Tibial artery (tissue), 4 donors: Measurements from ENCODE around the gene C10orf53.

Experiments
- DNase-seq, 2 donors: peaks; one replicate each; pipeline ENCODE4 v3.0.0-alpha.2; 2019
- H3K27ac ChIP-seq, 2 donors: fragments of 200-600 bp; sonication (generic) in 1 of 2; 1 replicate in 1 of 2; 2 replicates in 1 of 2; pipeline ENCODE4 v1.5.1; 2018 to 2019; ENCODE audit warnings: mild to moderate bottlenecking in 1 of 2
- H3K27me3 ChIP-seq, 2 donors: fragments of 200-600 bp; sonication (generic) in 1 of 2; one replicate each; pipeline versions ENCODE4 v1.5.1 to v1.6.0; 2016 to 2019
- H3K36me3 ChIP-seq, 3 donors: fragments of 200-600 bp; sonication (generic) in 2 of 3; one replicate each; pipeline ENCODE4 v1.5.1; 2016 to 2019; ENCODE audit warnings: mild to moderate bottlenecking in 2 of 3
- H3K4me1 ChIP-seq, 4 donors: fragments of 200-600 bp; sonication (generic) in 2 of 4; 1 replicate in 3 of 4; 2 replicates in 1 of 4; pipeline ENCODE4 v1.5.1; 2016 to 2019
- H3K4me3 ChIP-seq, 2 donors: fragments of 200-600 bp; sonication (generic) in 1 of 2; 1 replicate in 1 of 2; 2 replicates in 1 of 2; pipeline ENCODE4 v1.5.1; 2018 to 2019; ENCODE audit warnings: mild to moderate bottlenecking in 2 of 2
- H3K9me3 ChIP-seq, 3 donors: fragments of 200-600 bp; sonication (generic) in 1 of 3; one replicate each; pipeline ENCODE4 v1.5.1; 2016 to 2019
- intact Hi-C: fragments of 100-400 bp; cut with DNase I; formaldehyde crosslinking; loops from one replicate; pipeline ENCODE4 v1.15.0; 2023; ENCODE audit warnings: low total_unique reads
- TF ChIP-seq, protein P1 (sequence below), 2 experiments: fragments of 200-600 bp in 1 of 2; fragments of 450-650 bp in 1 of 2; IDR thresholded peaks; one replicate each; pipeline ENCODE4 v1.5.1; 2017 to 2019; ENCODE audit warnings: antibody characterized with exemption in 2 of 2, mild to moderate bottlenecking in 1 of 2, moderate library complexity in 1 of 2

The C10orf53 gene

DNA sequence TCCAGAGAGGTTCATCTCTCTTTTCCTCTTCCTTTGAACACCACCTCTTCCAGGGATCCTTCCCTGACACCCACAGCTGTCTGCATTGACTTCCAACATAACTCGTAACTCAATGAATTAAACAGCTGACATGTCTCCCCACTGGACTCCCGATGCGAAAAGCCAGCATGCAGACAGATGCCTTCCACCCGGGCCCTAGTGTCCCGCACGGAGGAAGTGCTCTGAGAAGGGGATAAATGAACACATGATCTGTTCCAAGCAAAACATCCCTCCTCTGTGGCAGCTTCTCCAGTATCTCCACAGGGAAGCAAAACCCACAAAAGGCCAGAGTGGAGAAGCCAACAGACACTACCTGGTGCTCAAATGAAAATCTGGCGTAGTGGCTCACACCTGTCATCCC lies 54.4 kb downstream of the C10orf53 start:
- no peak overlapping the region for H3K4me3 ChIP-seq
- DNase-seq: no peak
- H3K4me1 ChIP-seq: no peaks in the 10 kb centered on the region
- no peaks in the 10 kb centered on the region for H3K27me3 ChIP-seq
- no peak overlapping the region for H3K27ac ChIP-seq
- TF ChIP-seq, protein P1, sequence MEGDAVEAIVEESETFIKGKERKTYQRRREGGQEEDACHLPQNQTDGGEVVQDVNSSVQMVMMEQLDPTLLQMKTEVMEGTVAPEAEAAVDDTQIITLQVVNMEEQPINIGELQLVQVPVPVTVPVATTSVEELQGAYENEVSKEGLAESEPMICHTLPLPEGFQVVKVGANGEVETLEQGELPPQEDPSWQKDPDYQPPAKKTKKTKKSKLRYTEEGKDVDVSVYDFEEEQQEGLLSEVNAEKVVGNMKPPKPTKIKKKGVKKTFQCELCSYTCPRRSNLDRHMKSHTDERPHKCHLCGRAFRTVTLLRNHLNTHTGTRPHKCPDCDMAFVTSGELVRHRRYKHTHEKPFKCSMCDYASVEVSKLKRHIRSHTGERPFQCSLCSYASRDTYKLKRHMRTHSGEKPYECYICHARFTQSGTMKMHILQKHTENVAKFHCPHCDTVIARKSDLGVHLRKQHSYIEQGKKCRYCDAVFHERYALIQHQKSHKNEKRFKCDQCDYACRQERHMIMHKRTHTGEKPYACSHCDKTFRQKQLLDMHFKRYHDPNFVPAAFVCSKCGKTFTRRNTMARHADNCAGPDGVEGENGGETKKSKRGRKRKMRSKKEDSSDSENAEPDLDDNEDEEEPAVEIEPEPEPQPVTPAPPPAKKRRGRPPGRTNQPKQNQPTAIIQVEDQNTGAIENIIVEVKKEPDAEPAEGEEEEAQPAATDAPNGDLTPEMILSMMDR (IDR thresholded peaks at IDR 0.05): no peak
- H3K9me3 ChIP-seq: no peaks in the 10 kb centered on the region
- H3K36me3 ChIP-seq: no peaks in the 10 kb centered on the region
- intact Hi-C loops: no loop called here

DNA sequence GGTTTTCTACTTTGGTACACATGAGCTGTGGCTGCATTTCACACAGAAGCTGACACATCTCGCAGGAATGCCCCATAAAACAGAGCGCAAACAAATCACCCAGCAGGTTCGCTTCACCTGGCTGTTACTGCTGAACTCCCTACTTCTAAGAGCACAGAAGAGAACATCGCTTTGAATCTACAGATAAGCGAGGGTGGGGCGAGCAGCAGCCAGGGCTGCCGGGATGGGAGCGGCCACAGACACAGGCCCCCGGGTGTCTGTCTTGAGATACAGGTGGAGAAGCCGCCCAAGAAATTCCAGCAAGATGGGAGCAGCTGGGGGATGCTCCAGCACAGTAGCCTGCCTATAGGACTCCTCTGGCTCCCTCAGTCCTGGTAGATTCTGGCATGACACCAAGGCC lies 55.2 kb downstream of the C10orf53 start:
- intact Hi-C loops: no loop called here
- no peaks in the 10 kb centered on the region for H3K27me3 ChIP-seq

DNA sequence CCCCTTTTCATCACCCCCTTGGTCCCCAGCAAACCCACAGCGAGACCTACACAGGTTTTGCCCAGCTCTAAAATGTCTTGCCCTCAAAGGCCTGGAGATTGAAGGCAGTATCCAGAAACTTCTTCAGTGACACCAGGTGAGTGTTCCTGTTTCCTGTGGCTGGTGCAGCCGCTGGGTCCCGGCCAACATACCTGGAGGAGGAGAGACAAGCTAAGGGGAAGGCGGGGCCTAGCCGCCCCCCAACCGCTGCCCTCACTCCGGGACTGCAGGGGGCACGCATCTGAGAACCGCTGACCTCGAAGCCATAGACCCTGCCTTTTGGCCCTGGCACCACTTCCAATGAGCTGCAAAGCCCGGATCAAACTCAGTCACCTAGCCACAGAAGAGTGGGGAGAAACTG lies 55.7 kb downstream of the C10orf53 start:
- no peaks in the 10 kb centered on the region for H3K36me3 ChIP-seq
- H3K4me1 ChIP-seq: no peaks in the 10 kb centered on the region
- no peak overlapping the region for H3K27ac ChIP-seq
- intact Hi-C loops: no loop called here
- no peaks in the 10 kb centered on the region for H3K27me3 ChIP-seq
- TF ChIP-seq, protein P1 (IDR thresholded peaks at IDR 0.05): no peak
- H3K9me3 ChIP-seq: no peaks in the 10 kb centered on the region
- no peak for DNase-seq
- no peak overlapping the region for H3K4me3 ChIP-seq

More for the DNA sequence above, 55.2 kb downstream of the C10orf53 start:
- Histone ChIP-seq H3K9me3 (no peaks in the 10 kb centered on the region), H3K27ac (no peak overlapping the region), H3K36me3 (no peaks in the 10 kb centered on the region), H3K4me1 (no peaks in the 10 kb centered on the region), H3K4me3 (no peak overlapping the region)
- peak in 1 of 2 donors; percentile 57 for DNase-seq
- TF ChIP-seq, protein P1 (IDR thresholded peaks at IDR 0.05): no peak

DNA sequence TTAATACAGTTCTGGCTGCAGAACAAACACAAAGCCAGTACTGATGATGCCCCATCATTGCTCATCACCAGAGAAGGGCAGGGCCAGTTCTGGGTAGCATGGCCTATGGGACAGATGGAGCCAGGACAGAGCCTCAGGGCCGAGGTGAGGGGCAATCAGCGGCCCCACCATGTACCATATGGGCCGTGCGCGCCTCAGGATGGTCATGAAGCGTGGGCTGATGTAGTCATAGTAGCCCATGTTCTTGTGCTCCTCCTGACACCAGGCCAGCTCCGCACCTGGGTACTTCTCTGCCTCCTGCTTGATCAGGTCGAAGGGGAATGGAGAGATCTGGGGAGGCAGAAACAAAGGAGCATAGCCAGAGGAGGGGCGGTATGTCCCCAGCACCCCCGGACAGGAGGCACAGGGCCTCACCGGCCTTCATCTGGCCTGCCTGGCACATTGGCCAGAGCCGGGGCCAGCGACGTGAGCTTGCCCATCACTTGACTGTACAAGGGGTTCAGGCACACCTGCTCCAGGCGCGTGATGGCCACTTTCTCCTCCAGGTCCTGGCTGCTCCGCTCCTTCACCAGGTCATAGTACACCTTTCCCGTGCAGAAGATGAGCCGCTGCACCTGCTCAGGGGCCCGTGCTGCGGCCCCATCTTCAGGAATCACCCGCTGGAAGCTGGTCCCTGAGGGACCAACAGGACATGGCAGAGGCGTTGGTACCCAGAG lies 56.6 kb downstream of the C10orf53 start:
- intact Hi-C loops: no loop called here
- no peaks in the 10 kb centered on the region for H3K9me3 ChIP-seq
- DNase-seq: no peak

DNA sequence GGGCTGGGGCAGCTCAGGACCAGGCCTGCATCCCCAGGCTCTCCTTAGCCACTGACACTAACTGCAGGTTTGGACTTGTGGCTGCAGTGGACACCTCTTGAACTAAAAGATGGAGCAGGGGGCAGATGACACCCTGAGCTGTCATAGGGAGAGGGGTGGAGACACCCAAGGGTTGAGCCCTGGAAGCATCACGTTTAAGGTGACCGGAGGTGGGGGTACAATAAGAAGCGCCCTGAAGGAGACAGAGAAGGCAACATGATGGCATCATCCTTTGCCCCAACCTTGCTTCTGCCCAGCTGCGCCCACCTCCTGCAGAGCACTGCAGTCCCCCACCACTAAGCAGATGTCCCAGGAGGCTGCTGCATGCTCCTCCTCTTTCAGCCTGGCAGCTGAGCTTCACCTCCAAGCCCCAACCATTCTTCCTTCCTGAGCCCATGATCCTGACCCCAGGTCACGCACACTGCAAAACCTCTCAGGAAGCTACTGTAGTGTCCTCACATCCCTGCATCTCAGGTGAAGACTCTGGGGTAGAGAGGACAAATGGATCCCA lies 57.2 kb downstream of the C10orf53 start:
- DNase-seq: no peak
- intact Hi-C loops: no loop called here
- no peaks in the 10 kb centered on the region for H3K4me1 ChIP-seq
- no peak overlapping the region for H3K4me3 ChIP-seq
- no peak overlapping the region for H3K27ac ChIP-seq
- no peaks in the 10 kb centered on the region for H3K27me3 ChIP-seq
- no peaks in the 10 kb centered on the region for H3K9me3 ChIP-seq
- TF ChIP-seq, protein P1 (IDR thresholded peaks at IDR 0.05): no peak
- H3K36me3 ChIP-seq: no peaks in the 10 kb centered on the region

More for the DNA sequence above, 56.6 kb downstream of the C10orf53 start:
- Histone ChIP-seq H3K4me1 (no peaks in the 10 kb centered on the region), H3K4me3 (no peak overlapping the region), H3K27me3 (no peaks in the 10 kb centered on the region), H3K36me3 (no peaks in the 10 kb centered on the region), H3K27ac (no peak overlapping the region)
- TF ChIP-seq, protein P1 (IDR thresholded peaks at IDR 0.05): no peak
